GM21528 (cell line): Measurements from ENCODE around the gene SRBD1.

ENCODE experiments used
- ATAC-seq: cut with Tn5 transposase; IDR thresholded peaks from one replicate; pipeline ENCODE4 v1.9.1; 2021; ENCODE audit warnings: mild to moderate bottlenecking, moderate library complexity; ENCODE audit not compliant: unreplicated experiment, low FRiP score

The SRBD1 gene

DNA sequence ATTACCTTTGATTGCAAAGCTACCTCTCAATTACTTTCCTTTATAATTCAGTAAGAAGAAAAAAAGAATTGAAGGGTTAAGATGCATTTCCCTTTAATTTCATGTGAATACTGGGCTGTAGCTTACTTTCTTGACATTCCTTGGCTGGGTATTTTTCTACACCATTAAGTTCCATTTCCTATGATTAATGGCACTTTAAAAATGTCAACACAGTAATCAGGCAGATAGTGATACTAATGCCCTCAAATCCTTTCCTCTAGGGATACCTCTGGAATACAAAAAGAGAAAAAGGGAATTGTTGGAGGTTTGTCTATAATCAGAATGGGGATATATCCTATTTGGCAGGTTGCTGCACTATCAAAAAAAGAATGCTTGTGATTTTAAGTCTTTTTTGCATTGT is 216.9 kb downstream of the SRBD1 start:
- ATAC-seq: no peak

DNA sequence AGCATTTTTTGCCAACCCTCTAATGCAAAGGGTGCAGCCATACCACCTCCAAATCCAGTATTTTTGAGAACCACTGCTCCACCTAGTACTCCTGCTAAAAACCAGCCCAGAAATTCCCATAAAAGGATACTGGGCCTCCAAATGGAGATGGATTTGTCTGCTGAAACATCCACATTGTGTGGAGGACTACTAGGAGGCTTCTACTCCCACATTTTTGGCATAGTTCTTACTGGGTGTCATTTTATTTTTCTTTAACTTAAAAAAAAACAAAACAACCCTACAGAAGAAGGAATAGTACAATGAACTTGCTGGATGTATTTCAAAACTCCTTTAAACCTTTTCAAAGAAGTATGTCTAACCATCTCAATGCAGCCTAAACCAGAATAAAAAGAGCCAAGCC is 219.2 kb downstream of the SRBD1 start:
- no peak for ATAC-seq

DNA sequence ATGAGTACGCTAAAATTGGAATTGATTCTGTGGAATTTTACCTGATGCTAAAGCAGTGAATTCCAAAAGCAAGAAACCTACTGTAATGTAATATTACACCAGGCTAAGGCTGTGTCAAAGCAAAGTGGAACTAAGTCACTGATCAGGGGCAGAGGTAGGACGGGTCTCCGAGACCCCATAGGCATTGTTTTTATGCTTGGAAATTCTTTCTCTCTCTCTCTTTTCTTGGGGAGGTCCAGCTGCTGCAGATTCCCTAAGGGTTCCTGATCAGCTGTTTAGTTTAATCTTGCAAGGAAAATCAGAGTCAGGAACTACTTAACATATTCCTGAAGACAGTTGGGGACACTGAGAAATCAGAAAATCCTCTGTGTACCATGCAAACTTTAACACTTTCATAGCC is 220.2 kb downstream of the SRBD1 start:
- ATAC-seq: no peak

GRCh38 chr2:45390441-45390840 is 220.6 kb downstream of the SRBD1 start:
- ATAC-seq: no peak

GRCh38 chr2:45388541-45389100 is 222.4 kb downstream of the SRBD1 start:
- ATAC-seq: no peak

DNA sequence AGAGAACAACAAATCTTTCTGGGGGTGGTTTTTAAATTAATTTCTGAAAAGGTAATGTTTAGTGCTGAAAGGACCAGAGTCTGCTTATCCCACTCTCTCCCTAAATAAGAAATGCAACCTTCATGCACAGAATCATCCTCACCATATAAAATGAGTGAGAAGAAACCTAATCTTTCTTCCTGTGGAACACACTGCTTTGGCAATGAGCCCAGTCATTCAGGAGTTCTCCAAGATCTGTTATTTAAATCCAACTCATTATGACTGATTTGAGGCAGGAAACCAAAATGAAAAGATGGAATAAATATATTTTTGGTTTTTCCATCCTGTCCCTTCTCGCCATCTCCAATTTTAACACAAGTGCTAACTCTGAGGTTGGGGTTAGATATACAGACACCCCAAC is 228.3 kb downstream of the SRBD1 start:
- ATAC-seq: no peak

DNA sequence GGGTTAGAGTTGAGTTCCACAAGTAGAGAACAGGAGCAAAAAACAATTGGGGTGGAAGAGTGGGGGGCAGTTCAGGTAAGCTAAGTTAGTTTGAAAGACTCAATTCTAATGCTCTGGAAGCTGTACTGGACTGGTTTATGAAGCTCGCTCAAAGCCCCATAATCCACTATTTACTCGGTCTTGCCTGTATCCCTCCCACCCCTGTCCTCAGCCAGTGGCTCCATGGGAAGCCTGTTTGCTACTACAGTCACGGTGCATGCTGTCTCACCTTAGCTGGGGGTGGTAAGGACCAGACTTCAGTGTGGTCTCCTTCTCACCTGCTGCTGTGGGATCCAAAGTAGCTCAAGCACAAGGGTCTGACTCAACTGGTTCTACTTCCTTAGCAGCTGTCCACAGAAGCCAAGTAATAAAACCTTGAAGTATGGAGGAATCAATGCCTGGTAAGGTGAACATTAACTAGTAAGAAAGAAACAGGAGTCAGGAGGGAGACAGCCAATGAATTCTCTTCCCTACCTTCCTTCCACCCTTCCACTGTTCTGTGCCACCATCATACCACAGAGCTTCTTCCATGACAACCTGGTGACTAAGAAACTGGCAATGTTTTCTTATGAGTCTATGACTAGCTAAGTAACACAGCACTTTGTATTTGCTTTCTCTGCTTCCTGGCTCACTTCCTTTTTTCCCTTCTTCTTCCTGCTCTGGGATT is 230.8 kb downstream of the SRBD1 start:
- no peak for ATAC-seq

GRCh38 chr2:45379399-45380087 is 231.5 kb downstream of the SRBD1 start:
- ATAC-seq: no peak

DNA sequence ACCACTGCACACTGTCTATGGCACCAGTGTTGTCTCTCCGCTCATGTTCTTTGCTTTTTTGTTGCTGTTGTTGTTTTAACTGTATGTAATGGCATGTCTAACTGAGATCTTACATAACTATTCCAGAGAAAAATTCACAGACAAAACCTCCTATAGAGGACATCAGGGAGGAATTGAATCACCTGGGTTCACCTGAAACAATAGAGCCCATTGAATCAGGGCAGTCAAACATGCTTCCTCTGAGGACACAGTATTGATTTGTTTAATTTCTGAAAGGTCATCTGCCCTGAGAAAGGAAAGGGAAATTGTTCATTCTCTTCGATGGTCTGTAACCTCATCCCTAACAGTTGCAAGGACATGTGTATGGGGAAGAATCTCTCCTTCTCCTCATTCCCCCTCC is 237.5 kb downstream of the SRBD1 start:
- no peak for ATAC-seq

GRCh38 chr2:45370369-45370768 is 240.7 kb downstream of the SRBD1 start:
- ATAC-seq: no peak

DNA sequence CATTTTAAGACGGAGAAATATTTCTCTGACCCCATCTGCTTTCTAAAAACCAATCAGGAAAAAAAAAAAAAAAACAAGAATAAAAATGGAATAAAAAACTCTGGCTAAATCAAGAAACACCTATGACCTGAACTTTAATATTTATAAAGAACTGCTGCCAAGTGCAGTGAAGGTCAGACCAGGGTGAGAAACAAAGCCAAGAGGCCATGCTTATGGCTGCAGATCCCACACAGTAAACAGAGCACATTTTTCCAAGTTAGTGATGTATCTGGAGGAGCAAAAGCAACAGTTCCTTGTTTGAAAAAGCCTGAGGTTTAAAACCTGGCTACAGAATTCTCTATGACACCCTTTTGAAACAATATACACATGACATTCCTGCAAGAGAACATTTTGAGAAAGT is 242.3 kb downstream of the SRBD1 start:
- ATAC-seq: no peak

DNA sequence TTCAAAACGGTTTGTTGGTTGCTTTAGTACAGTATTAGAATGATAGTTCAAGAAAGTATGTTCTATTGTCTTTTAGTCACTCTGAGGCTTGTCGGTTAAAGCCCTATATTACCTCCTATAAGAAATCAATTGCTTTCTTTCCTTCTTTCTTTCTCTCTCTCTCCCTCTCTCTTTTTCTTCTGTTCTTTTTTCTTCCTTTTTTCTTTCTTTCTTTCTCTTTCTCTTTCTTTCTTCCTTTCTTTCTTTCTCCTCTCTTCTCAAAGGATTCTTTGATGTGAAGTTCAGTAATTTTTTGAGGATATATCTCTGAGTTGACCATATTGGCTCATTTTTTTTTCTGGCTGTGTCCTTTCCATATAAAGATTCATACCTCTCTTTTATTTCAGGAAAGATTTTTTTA is 249.4 kb downstream of the SRBD1 start:
- no peak for ATAC-seq

DNA sequence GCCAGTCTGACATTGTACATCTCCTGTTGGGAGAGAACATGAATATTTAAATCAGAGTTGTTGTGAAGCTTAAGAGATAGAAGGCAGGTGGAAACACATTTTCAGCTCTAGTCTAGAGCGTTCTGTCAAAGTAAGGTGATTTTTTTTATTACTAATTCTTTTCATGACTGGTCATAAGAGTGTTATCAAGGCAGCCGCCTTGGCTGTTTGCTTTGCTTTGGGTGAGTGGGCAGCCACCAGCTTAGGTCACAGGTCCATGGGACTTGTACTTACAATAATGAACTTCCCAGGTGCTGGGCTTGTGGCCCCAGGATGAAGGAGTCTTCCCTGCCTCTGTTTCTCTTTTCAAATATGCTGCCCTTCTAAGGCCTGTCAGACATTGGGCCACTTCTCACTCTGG is 256.3 kb downstream of the SRBD1 start:
- no peak for ATAC-seq

- no peak for ATAC-seq
These were observed 257.2 kb downstream of the SRBD1 start for GRCh38 chr2:45353879-45354278.

- no peak for ATAC-seq
These were observed 258.6 kb downstream of the SRBD1 start for GRCh38 chr2:45352506-45352905.

GRCh38 chr2:45345331-45346234 is 265.5 kb downstream of the SRBD1 start:
- no peak for ATAC-seq

DNA sequence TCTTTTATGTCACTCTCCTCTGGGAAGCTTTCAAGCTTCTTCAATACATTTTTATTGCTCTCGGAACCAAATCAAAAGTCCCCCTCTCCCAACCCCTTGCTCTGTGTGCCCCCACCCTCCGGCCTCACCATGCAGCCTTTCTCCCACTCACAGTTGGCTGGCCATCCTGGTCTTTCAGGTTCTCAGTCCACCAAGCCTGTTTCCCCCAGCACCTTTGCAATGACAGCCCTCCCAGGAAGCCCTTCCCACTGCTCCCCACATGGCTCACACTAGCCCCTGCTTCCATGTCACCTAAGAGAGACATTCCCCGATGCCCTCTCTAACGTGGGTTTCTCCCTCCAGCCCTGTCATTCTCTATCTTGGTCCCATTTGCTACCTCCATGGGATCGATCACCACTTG is 266.6 kb downstream of the SRBD1 start:
- no peak for ATAC-seq

DNA sequence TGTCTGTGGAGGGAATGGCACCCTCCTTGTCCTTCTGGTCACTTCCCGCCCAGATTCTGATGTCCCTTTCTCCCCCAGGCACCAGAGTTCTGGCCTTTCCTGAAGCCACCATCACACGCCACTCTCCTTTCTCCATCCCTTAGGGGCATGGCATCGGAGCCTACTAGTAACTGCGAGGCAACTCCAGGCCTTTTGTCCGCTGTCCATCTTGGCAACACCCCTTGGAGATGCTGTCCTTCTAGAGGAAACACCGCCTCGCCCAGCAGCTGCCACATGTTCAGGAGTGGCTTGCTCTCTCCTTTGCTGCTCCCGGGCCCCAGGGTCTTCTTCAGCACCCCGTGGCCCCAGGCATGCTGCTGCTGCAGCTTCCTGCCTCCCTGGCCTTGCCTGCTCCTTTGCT is 267.0 kb downstream of the SRBD1 start:
- no peak for ATAC-seq

GRCh38 chr2:45343251-45344017 is 267.6 kb downstream of the SRBD1 start:
- no peak for ATAC-seq

DNA sequence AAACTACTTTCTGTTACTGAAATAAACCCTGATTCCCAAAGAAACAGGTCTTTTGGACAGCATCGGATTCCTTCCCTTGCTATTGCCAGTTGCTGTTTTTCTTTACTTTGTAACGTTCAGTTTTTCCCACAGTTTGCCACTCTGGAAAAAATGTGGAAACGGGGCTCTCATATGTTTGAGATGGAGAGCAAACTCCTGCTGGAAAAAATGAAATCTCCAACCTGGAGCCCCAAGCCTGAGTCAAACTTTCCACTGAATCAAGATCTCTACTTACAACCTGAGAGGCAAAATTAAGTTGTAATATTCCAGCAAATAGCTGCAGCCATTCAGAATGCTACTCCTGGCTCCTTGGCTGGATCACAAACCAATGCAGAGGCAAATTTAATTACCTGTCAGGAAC is 270.7 kb downstream of the SRBD1 start:
- ATAC-seq: no peak
